DMS153 treated with DMSO at 0.1 percent for 48 hours (cell line): Measurements from ENCODE around the gene MTARC2.
"Not testable (repeated sequence)": the region's sequence is repeated elsewhere in the genome, so short reads cannot be mapped to it uniquely, and the experiment has no call there.

Experiments
- DNase-seq: peaks from one replicate; lab custom pipeline; 2025; ENCODE audit not compliant: unreplicated experiment; lab: John Stamatoyannopoulos, UW

The MTARC2 gene

DNA sequence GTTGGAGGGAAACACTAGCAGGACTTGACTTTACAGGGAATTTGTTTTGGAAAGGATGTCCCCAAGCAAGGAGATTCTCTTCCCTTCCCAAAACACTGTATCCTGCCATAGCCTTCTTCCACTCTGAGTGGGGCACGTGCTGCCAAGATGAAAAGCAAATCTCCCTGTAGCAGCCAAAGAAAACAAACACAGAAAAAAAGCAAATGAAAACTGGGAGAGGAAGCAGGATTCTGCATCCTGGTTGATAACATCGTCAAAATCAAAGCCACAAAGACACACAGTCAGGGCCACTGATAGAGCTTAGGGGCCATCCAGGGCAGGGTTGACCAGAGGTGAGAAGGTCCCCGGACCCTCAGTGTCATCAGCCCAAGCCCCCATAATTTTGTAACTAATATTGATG lies 16.0 kb upstream of the MTARC2 start:
- no peak for DNase-seq

DNA sequence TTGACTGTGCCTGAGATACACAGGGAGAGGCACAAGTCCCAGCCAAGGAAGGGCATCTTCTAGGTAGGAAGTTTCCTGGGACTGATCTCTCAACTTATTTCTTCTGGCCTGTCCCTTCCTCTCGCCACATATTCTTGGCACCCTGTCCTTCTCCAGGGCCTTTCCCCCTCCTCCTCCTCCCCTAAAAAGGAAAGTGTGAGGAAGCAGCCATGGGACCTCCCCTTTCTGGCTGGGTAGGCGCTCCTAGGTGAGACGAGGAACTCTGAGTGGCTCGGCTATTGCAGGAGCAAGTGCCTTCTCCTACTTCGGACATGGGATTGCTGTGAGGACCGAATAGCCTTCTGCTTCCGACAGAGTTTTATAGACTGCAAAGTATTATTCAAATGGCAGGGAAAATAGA lies 15.5 kb upstream of the MTARC2 start:
- no peak for DNase-seq

DNA sequence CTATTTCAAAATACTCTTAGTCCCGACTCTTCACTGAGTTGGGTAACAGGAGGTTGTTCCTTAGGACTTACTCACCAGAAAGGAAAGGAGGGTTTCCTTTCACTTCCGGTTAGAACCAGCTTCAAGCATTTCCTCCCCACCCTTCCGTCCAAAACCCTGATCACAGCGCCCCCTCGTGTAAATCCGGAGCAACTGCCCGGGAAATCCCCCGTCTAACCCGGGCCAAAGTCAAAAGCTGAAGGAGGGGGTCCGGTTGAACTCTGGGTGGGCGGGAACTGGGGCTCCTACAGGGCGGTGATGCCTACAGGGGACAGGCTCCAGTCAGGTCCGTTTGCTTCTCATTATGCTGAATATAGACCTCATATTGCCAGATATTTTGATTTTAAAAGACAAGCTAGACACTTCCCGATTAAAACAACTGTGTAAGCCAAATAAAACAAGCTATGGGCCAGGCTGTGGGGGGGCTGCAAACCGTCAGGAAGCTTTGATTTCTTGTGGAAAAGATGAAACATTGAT lies 15.0 kb upstream of the MTARC2 start:
- peak; percentile 92 for DNase-seq

DNA sequence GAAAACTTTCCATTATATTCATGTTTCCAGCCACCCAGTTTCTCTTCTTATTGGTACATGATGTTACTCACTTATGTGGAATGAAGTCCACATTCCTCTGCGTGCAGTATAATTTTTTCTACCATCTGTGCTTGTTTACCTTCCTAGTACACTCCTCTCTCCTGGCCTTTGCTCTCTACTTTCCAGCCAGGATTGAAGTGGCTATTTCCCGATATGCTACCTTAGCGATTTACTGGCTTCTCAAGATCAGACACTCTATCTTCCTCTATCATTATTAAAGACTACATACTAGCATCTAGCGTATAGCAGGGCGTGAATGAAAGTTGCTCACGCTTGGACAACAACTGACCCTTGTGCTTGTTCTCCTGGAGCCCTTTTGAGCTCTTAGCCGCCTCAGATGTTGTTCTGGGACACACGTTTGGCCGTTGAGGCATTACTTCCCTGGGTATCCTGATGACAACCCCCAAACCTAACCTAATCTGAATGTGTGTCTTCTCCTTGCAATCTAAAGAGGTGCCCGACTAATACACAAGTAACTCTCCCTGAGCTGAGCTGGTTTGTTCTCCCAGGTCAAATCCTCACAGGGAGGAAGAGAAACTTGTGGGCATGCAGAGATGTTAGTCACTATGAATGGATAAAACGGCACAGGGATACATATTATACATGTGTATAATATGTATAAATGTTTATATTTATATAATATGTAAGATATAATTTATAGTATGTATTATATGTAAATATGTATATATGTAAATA lies 13.4 kb upstream of the MTARC2 start:
- DNase-seq: no peak

DNA sequence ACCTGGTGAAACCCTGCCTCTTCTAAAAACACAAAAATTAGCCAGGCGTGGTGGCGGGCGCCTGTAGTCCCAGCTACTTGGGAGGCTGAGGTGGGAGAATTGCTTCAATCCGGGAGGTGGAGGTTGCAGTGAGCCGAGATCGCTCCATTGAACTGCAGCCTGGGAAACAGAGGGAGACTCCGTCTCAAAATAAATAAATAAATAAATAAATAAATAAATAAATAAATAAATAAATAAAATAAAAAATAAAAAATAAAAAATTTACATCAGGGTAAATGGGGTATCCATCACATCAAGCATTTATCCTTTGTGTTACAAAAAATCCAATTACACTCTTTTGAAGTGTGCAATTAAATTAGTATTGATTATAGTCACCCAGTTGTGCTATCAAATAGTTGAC lies 11.8 kb upstream of the MTARC2 start:
- DNase-seq: not testable (repeated sequence)

- no peak for DNase-seq
Measured at GRCh38 chr1:220741349-220741748, 6.8 kb upstream of the MTARC2 start.

DNA sequence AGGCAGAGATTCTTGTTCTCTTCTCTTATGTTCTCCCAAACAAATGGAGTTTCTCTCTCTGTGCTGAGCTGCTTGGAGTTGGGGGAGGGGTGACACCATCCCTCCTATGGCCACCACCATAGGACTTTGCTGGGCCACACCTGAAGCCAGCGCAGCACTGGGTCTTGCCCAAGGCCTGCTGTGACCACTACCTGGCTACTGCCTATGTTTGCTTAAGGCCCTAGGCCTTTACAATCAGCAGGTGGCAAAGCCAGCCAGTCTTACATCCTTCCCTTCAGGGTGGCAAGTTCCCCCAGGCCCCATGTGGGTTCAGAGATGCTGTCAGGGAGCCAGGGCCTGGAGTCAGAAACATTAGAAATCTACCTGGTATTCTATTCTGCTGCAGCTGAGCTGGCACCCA lies 6.3 kb upstream of the MTARC2 start:
- DNase-seq: no peak

DNA sequence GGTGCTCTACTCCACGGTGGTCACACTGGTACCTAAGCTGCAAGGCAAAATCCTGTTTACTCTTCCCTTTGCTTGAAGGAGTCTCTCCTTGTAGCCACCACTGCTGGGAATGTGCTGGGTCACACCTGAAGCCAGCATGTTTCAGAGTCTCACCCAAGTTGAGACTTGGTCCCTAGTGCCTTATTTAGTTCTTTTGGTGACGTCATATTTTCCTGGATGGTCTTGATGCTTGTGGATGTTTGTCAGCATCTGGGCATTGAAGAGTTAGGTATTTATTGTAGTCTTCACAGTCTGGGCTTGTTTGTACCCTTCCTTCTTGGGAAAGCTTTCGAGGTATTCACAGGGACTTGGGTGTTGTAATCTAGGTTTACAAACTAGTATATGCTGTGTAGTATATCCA lies 5.6 kb upstream of the MTARC2 start:
- no peak for DNase-seq

- DNase-seq: no peak
Measured at GRCh38 chr1:220746851-220747250, 1.3 kb upstream of the MTARC2 start.

DNA sequence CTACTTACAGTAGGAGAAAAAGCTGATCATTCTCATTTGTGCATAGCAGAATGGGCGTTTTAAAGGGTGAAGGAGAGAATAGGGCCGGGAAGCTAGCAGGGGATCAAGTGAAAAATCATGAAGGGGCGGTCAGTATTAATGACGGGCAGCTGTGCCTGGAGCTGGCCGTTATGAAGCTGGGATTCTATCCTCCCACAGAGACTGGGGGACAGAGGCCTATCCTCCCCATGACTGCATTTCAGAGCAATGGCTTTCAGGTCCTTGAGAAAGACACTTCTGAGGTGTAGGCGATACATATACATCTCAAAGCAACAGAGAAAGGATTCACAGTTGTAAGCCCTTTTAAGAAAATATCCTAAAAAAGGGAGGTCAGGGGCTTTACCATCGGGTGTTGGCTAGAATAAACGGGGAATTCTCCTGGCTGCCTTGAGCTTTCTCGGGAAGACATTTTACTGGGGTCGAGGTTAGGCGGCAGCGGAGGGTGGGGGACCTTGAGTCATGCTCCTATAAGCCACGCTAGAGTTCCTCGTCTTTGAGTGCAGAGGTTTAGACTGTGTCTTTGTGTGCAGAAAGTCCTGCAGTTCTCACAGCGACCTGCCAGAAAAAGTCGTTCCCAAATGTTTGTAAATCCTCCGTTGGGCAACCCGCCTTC lies 559 bp upstream of the MTARC2 start:
- no peak for DNase-seq

DNA sequence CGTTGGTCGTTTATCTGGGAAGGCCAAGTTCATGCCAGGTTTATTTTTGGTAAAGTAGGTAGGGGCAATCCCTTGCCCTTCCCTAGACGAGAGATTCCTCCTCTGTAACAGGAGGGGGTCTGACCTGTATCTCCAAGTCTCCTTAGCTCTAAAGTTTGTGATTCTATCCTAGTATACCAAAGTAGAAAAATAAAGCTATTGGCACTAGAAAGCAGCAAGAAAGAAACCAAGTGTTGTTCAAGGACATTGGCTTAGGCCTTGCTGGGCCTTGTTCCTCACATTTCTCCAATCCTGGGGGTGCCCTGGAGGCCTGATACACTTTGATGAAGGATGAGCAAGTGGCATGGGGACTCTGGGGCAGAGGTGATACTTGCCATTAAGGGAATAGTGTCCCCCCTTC lies 814 bp downstream of the MTARC2 start:
- no peak for DNase-seq

GRCh38 chr1:220750131-220750515 lies 2.0 kb downstream of the MTARC2 start:
- DNase-seq: no peak

DNA sequence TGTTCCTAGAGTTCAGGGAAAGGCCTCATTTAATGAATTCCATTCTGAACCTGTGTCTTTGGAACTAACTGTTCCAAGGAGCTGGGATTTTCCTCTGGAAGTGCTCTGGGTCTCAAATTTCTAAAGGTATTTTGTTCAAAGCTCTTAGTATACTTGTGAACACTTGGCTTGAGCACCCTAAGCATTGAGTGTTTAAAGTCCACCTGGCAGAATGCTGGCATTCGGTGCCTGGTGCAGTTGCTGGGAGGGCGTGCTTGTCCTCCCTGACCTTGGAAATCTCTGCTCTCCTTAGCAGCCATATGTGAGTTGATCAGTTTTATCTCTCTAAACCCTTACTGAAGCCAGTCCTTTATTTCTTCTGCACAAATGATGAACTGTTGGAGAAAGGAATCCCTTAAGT lies 3.0 kb downstream of the MTARC2 start:
- no peak for DNase-seq

- DNase-seq: no peak
Measured at GRCh38 chr1:220754212-220754917, 6.2 kb downstream of the MTARC2 start.

- no peak for DNase-seq
Measured at GRCh38 chr1:220754918-220755295, 6.8 kb downstream of the MTARC2 start.

DNA sequence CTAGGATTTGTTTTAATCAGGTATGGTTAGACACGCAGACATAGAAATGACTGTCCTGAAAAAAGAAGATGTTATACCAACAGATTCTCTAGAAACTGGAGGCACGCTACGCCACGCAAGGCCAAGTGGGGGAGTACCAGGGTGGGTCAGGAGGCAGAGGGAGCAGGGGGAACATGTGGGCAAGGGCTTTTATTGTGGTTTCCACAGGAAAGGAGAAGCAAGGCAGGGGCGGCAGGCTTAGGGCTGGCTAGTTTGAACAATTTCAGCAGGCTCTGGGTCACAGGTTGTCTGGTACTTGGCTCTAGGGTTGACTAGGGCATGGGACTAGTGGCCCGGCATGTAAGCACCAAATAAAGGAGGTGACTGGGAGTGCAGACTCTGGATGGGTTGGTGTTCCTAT lies 7.2 kb downstream of the MTARC2 start:
- DNase-seq: no peak

GRCh38 chr1:220757441-220757840 lies 9.3 kb downstream of the MTARC2 start:
- DNase-seq: no peak

DNA sequence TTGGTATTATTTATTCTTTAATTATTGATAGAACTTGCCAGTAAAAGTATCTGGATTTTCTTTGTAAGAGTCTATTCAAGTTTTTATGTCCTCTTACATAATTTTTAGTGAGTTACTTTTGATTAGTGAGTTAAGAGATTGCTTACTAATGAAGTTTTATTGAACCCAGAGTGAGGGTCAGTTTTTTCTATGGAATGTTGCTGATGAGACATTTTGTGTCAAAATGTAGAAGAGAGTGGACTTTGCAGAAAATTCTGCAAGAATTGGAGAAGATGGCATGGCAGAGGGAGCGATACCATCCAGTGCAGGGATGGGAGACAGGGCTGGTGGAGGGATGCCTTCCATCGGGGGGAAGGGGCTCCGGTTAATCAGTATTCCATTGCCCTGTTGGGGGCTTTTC lies 11.0 kb downstream of the MTARC2 start:
- DNase-seq: no peak

- DNase-seq: peak; percentile 8
Measured at GRCh38 chr1:220761688-220762427, 13.7 kb downstream of the MTARC2 start.

DNA sequence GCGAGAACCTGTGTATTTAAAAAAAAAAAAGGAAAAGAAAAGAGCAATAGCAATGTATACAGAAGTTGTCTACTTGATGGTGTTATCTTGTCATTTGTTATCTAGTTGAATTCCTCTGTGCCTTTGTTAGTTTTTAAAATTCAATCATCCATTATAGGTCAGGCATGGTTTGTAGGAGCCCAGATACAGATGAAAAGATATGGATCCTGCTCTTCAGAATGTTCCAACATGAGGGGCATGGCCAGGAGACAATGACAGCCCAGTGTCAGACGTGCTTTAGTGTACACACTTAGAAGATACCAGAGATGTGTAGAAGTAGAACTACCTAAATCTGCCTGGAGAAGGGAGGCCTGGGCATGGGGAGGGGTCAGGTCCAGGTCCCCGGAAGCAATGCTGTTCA lies 16.6 kb downstream of the MTARC2 start:
- DNase-seq: no peak
